HuH-7 (cell line): ENCODE data around the gene ZBED3.
"Not testable (repeated sequence)": the region's sequence is repeated elsewhere in the genome, so short reads cannot be mapped to it uniquely, and the experiment has no call there.

ENCODE experiments used
- DNase-seq: peaks from one replicate; pipeline ENCODE4 v3.0.0; 2011; ENCODE audit warnings: low spot score

Gene ZBED3

GRCh38 chr5:77086689-77087483, at the start of gene ZBED3:
ZBED3 (minus strand) TSS chr5:77087285; CDS start chr5:77077878, 9,407 bp downstream.
- peak; percentile 79 for DNase-seq

GRCh38 chr5:77133061-77133758, 46.1 kb upstream of the ZBED3 start:
- no peak for DNase-seq

DNA sequence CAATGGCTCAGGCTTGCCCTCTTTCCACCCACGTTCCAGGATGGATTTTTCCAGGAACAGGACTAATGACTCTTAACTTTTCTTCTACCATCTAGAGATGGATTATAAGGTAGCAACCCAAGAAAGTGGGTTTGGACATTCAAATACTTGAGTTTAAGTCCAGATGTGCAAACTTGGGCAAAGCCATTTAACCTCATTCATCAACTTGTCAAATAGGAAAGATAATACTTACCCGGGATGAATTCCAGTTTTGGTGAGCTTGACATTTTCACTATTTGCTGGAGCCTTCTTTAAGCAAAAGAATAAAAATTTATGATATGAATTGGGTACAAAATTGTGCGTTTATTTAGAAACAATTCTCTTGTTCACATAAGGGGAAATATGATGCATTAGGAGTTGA, 44.3 kb upstream of the ZBED3 start:
- DNase-seq, result no peak

- DNase-seq, result peak; percentile 36
These were observed 42.4 kb upstream of the ZBED3 start for GRCh38 chr5:77129391-77129990.

- no peak for DNase-seq
These were observed 41.5 kb upstream of the ZBED3 start for GRCh38 chr5:77128411-77129061.

DNA sequence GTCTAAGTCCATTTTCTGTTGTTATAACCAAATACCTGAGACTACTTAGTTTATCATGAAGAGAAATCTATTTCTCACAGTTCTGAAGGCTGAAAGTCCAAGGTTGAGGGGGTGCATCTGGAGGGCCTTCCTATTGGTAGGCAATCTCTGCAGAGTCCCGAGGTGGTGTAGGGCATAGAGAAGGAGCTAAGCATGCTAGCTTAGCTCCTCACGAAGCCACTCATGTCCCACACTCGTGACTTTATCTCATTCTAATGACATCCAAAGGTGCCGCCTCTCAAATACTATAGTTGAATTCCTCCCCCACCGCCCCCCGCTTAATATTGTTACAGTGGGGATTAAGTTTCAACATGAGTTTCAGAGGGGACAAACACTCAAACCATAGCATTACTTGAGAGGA, 36.0 kb upstream of the ZBED3 start:
- no peak for DNase-seq

DNA sequence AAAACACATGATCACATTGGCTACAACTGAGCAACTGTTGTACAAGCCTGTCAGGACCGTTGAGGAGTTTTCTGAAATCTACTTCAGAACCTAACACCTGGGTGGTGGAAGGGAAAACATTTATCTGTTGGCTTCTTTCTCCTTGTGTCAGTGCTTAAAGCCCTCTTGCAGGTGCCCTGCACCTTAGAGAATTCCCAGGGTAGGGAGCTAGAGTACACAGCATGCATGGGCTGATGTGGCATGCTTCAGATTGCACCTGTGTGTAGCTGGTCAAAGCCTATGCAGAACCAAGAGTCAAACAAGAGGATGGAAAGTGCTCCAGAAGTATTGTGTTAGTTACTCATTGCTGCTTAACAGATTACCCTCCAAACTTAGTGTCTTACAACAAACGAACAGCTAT, 33.6 kb upstream of the ZBED3 start:
- DNase-seq, result no peak

GRCh38 chr5:77120086-77120485, 33.0 kb upstream of the ZBED3 start:
- no peak for DNase-seq

GRCh38 chr5:77117161-77117560, 30.1 kb upstream of the ZBED3 start:
- DNase-seq, result no peak

DNA sequence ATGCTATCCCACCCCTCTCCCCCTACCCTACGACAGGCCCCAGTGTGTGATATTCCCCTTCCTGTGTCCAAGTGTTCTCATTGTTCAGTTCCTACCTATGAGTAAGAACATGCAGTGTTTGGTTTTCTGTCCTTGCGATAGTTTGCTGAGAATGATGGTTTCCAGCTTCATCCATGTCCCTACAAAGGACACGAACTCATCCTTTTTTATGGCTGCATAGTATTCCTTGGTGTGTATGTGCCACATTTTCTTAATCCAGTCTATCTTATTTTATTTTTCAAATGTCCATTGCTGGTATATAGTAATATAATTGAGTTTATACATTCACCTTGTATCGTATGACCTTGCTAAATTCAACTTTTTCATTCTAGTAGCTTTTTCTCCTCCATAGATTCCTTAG, 19.9 kb upstream of the ZBED3 start:
- DNase-seq, result not testable (repeated sequence)

GRCh38 chr5:77104813-77105212, 17.7 kb upstream of the ZBED3 start:
- DNase-seq, result no peak

- no peak for DNase-seq
These were observed 16.4 kb upstream of the ZBED3 start for GRCh38 chr5:77103457-77103856.

DNA sequence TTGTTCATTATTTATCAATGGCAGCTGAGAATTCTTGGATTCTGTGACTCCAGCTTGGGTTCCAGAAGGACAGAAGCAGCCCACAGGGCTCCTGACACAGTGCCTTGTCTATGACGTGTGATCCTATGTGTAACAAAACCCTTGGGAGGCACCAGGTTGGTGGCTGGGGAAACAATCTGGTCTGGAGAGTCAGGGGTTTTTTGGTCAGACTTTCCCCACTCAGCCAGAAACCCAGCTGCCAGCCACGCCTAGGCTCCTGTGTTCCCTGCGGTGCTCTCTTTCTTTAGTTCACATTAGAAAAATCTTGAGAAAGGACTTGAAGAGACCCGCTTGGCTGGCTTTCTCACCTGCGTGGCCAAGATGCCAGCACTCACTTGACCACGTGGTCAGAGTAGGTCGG, 15.5 kb upstream of the ZBED3 start:
- no peak for DNase-seq

GRCh38 chr5:77101298-77101697, 14.2 kb upstream of the ZBED3 start:
- DNase-seq, result no peak

- DNase-seq, result no peak
These were observed 8.1 kb upstream of the ZBED3 start for GRCh38 chr5:77095189-77095588.

DNA sequence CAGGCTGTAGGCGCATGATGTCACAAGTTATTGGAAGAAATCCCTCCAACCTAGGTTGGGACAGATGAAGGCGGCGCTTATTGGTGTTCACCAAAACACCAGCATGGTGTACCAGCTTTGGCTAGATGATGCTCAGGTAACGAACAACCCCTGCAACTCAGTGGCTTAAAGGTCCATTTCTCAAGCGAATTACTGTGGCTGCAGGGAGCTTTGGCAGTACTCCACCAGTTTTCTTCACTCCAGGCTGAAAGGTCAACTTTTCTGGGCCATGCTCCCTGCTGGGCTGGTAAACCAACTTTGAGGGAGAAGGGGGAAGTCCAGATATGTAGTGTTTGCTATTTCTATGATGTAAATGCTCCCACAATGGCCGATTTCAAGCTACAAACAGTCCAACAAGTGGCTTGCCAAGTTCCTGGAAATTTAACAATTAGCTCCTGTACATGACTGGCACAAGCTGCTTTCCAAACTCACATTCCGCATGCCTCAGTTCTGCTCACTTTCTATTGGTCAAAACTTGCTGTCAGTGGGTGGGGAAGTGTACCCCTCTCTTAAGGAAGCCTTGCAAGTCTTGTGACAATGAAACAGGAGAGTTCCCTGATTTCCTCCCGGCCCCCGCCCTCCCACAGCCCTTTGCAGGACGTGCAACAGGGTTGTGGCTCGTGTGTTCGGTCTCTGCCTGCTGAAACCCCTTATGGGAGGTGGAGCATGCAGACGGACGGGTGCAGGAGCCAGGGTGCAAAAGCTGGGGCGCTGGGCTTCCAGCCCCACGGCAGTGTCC, 588 bp upstream of the ZBED3 start:
- DNase-seq, result peak; percentile 27

- no peak for DNase-seq
These were observed 757 bp downstream of the ZBED3 start for GRCh38 chr5:77086368-77086688.

- no peak for DNase-seq
These were observed 4.0 kb downstream of the ZBED3 start for GRCh38 chr5:77083088-77083487.

GRCh38 chr5:77082280-77082679, 4.8 kb downstream of the ZBED3 start:
- no peak for DNase-seq

DNA sequence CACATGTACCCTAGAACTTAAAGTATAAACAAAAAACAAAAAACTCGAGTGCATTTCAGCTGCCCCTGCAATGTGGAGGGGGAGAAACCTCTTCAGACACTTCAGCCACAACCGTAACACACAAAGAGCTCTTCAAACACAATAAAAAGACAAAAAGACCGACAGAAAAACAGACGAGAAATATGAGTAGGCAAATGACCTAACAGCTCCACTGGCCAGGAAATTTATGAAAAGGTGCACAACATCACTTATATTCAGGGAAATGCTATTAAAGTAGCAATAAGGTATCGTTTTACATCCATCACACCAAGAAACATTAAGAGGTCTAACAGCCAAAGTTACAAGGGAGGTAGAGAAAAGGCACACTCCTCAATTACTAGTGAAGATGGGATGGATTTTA, 6.2 kb downstream of the ZBED3 start:
- DNase-seq, result no peak

DNA sequence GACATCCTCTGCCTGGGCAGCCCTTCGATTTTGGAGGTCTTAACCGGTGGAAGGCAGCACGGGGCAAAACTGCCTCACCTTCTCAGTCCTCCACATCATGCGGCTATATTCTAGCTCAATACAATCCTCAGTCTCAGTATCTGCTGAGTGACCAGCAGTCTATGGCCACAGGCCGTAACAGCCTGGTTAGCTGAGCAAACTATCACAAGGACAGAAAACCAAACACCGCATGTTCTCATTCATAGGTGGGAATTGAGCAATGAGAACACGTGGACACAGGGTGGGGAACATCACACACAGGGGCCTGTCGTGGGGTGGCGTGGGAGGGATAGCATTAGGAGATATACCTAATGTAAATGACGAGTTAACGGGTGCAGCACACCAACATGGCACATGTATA, 6.6 kb downstream of the ZBED3 start:
- not testable (repeated sequence) for DNase-seq

DNA sequence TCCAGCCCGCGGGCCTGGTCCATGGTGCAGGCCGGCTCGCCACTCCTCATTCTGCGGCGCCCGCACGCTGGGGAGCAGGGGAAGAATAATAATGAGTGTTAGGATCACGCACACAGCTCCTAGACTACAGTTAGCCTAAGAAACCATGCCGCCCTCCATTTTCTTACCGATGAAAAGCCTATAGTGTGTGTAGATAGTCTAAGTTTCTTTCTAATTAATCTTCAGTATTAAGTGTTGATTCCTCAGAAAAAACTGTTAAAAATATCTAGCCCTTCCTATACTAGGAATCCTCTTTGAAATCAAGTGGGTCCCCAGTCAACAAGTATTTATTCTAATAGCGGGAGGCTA, 9.3 kb downstream of the ZBED3 start:
- no peak for DNase-seq
